HUES6 (cell line): ENCODE data around the gene LORICRIN.

Experiments used
- H3K27ac ChIP-seq: 2 replicates; pipeline ENCODE4 v1.7.0; 2013; ENCODE audit warnings: low read depth, mild to moderate bottlenecking, low read length, inconsistent platforms
- H3K27me3 ChIP-seq: 2 replicates; pipeline ENCODE4 v1.6.1; 2013; ENCODE audit warnings: low read length; ENCODE audit not compliant: control insufficient read depth, insufficient read depth
- H3K36me3 ChIP-seq: 2 replicates; pipeline ENCODE4 v1.6.1; 2013; ENCODE audit warnings: low read length; ENCODE audit not compliant: control insufficient read depth, insufficient read depth
- H3K4me1 ChIP-seq: 2 replicates; pipeline ENCODE4 v1.6.1; 2013; ENCODE audit warnings: low read length; ENCODE audit not compliant: control insufficient read depth, insufficient read depth
- H3K4me3 ChIP-seq: 2 replicates; pipeline ENCODE4 v1.5.1; 2013; ENCODE audit warnings: low read depth, low read length
- H3K9ac ChIP-seq: one replicate; pipeline ENCODE4 v1.6.1; 2013; ENCODE audit warnings: mild to moderate bottlenecking, low read length
- H3K9me3 ChIP-seq: 2 replicates; pipeline ENCODE4 v1.6.1; 2013; ENCODE audit warnings: low read depth, low read length; ENCODE audit not compliant: control insufficient read depth, insufficient read depth

Gene LORICRIN

DNA sequence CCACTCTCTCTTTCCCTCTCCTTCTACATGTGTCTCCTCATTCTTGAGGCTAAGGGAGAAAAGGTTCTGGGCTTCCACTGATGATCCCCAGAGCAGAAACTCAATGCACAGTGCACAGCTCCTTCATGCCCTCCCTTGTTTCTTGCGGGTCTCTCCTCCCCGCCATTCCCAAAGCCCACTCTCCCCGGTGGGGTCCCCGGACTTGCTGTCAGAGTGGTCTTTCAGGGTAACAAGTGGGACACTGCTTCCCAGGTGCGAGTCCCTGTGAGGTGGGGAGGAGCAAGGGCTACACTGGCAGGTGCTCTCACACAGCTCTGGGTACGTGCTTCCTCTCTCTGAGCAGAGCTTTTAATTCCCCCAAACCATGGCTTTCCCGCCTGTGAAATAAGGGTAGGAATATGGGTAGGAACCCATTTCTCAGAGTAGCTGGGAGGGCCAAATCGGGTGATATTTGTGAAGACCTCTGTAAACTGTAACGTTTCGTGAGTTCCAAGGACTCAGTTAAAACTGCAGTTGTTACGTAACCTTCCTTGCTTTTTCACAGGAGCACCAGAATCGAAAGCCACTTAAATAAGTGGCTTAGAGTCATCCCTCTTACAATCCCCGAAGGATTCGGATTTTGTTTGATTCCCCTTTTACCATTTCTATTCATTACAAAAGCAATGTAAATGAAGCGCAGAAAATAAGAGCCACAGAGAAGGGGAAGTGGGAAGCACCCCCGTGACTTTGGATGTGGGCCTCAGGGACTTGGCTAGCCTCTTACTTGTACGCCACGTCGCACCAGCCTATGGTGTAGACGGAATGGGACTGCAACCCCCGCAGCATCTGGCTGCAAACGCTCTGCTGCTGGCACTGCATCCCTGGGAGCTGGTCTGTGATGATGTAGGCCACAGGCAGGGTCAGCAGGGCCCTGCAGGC lies 47.1 kb downstream of the LORICRIN start:
- Histone ChIP-seq H3K4me1 (no peaks in the 10 kb centered on the region; the same call in 1 of the 2 replicates), H3K9ac (no peak overlapping the region), H3K4me3 (no peak overlapping the region), H3K27me3 (peaks cover 15% of the 10 kb centered on the region; the same call in 1 of the 2 replicates), H3K9me3 (no peaks in the 10 kb centered on the region), H3K27ac (no peak overlapping the region), H3K36me3 (no peaks in the 10 kb centered on the region)

DNA sequence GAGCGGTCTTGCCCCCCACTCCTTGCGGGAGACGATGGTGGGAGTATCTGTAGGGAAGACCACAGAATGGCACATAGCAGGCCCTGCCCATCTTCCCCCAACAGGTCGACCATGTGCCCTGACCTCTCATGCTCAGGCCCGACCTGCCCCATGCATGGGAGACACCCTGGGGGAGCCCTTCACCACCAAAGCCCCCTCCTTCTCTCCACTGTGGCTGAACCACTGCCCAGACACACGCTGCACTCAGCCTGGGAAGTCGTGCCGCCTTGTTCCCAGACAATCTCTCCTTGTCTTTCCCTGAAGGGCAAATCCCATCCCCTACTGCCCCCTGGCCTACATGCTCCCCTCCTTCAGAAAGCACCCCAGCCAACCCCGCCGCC lies 47.7 kb downstream of the LORICRIN start:
- Histone ChIP-seq H3K4me1 (no peaks in the 10 kb centered on the region; the same call in 1 of the 2 replicates), H3K36me3 (no peaks in the 10 kb centered on the region), H3K9ac (no peak overlapping the region), H3K4me3 (no peak overlapping the region), H3K27ac (no peak overlapping the region), H3K27me3 (peaks cover 15% of the 10 kb centered on the region; the same call in 1 of the 2 replicates), H3K9me3 (no peaks in the 10 kb centered on the region)

DNA sequence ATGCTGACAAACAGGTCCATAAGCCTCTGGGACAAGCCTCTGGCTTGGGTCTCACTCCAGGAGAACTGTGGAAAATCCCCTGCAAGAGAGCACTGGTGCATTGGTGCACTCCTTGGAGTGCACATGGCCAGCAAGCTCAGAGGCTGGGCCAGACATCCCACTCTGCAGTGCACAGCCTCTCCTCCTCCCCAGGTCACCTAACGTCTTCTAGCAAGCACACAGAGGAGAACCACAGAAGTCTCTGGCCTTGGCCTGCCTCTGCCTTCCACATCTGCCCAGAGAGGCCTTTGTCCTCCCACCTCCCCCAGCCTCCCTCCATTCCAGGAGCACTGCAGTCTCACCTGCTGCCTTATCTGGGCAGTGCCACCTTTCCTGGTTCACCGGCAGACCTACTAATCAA lies 49.1 kb downstream of the LORICRIN start:
- no peaks in the 10 kb centered on the region for H3K9me3 ChIP-seq
- peaks cover 13% of the 10 kb centered on the region; the same call in 1 of the 2 replicates for H3K27me3 ChIP-seq
- no peaks in the 10 kb centered on the region for H3K36me3 ChIP-seq
- no peaks in the 10 kb centered on the region; the same call in 1 of the 2 replicates for H3K4me1 ChIP-seq
- H3K9ac ChIP-seq = no peak overlapping the region
- no peak overlapping the region for H3K4me3 ChIP-seq
- H3K27ac ChIP-seq = no peak overlapping the region

GRCh38 chr1:153309441-153309840 lies 50.0 kb downstream of the LORICRIN start:
- Histone ChIP-seq H3K4me3 (no peak overlapping the region), H3K4me1 (no peaks in the 10 kb centered on the region; the same call in 1 of the 2 replicates), H3K9ac (no peak overlapping the region), H3K9me3 (no peaks in the 10 kb centered on the region), H3K27me3 (peaks cover 5% of the 10 kb centered on the region; the same call in 1 of the 2 replicates), H3K36me3 (no peaks in the 10 kb centered on the region), H3K27ac (no peak overlapping the region)

- Histone ChIP-seq H3K27ac (no peak overlapping the region), H3K4me1 (no peaks in the 10 kb centered on the region; the same call in 1 of the 2 replicates), H3K36me3 (no peaks in the 10 kb centered on the region), H3K9me3 (no peaks in the 10 kb centered on the region), H3K9ac (no peak overlapping the region), H3K4me3 (no peak overlapping the region), H3K27me3 (no peaks in the 10 kb centered on the region)
Observed at GRCh38 chr1:153310526-153310925, 51.0 kb downstream of the LORICRIN start.
